HEK293 (cell line): Measurements from ENCODE around the gene RABAC1.
A peak's percentile ranks its signal among the peaks of the same experiment; 100 is the strongest.

ENCODE experiments used
- GLI4 ChIP-seq: fragments of 450-650 bp; formaldehyde crosslinking; IDR thresholded peaks from 2 replicates; pipeline ENCODE4 v1.5.1; 2016; ENCODE audit warnings: missing biosample characterization, missing genetic modification characterization
- GLIS2 ChIP-seq: fragments of 450-650 bp; formaldehyde crosslinking; IDR thresholded peaks from 2 replicates; pipeline ENCODE4 v1.5.1; 2016; ENCODE audit warnings: missing biosample characterization, missing genetic modification characterization
- HOXC10 ChIP-seq: sonication (generic); formaldehyde crosslinking; IDR thresholded peaks from 2 replicates; pipeline ENCODE4 v1.8.1; 2023; ENCODE audit warnings: mild to moderate bottlenecking, missing genetic modification reagents
- KLF8 ChIP-seq: fragments of 450-650 bp; formaldehyde crosslinking; IDR thresholded peaks from 2 replicates; pipeline ENCODE4 v1.5.1; 2016; ENCODE audit warnings: missing biosample characterization, missing genetic modification characterization
- OSR2 ChIP-seq: fragments of 450-650 bp; formaldehyde crosslinking; IDR thresholded peaks from 2 replicates; pipeline ENCODE4 v1.5.1; 2016; ENCODE audit warnings: missing biosample characterization, missing genetic modification characterization
- PATZ1 ChIP-seq: fragments of 450-650 bp; formaldehyde crosslinking; IDR thresholded peaks from 2 replicates; pipeline ENCODE4 v1.5.1; 2016; ENCODE audit warnings: missing biosample characterization, missing genetic modification characterization
- RBAK ChIP-seq: fragments of 450-650 bp; formaldehyde crosslinking; IDR thresholded peaks from 2 replicates; pipeline ENCODE4 v1.5.1; 2016; ENCODE audit warnings: missing biosample characterization, missing genetic modification characterization
- SCRT2 ChIP-seq: fragments of 450-650 bp; formaldehyde crosslinking; IDR thresholded peaks from 2 replicates; pipeline ENCODE4 v1.5.1; 2016; ENCODE audit warnings: missing biosample characterization, missing genetic modification characterization
- SP3 ChIP-seq: fragments of 450-650 bp; formaldehyde crosslinking; IDR thresholded peaks from 2 replicates; pipeline ENCODE4 v1.5.1; 2016; ENCODE audit warnings: missing biosample characterization, missing genetic modification characterization
- SP7 ChIP-seq: fragments of 450-650 bp; formaldehyde crosslinking; IDR thresholded peaks from 2 replicates; pipeline ENCODE4 v1.5.1; 2016; ENCODE audit warnings: missing biosample characterization, missing genetic modification characterization
- ZBTB11 ChIP-seq: fragments of 450-650 bp; formaldehyde crosslinking; conservative IDR thresholded peaks from 2 replicates; pipeline ENCODE4 v1.5.1; 2016; ENCODE audit warnings: low read depth, missing biosample characterization, missing genetic modification characterization
- ZBTB49 ChIP-seq: fragments of 450-650 bp; formaldehyde crosslinking; IDR thresholded peaks from 2 replicates; pipeline ENCODE4 v1.5.1; 2016; ENCODE audit warnings: missing biosample characterization, missing genetic modification characterization, low read depth
- ZFHX2 ChIP-seq: fragments of 450-650 bp; formaldehyde crosslinking; conservative IDR thresholded peaks from 2 replicates; pipeline ENCODE4 v1.5.1; 2016; ENCODE audit warnings: missing biosample characterization, missing genetic modification characterization
- ZIC2 ChIP-seq: fragments of 450-650 bp; formaldehyde crosslinking; IDR thresholded peaks from 2 replicates; pipeline ENCODE4 v1.5.1; 2016; ENCODE audit warnings: missing biosample characterization, missing genetic modification characterization
- ZNF121 ChIP-seq: fragments of 450-650 bp; formaldehyde crosslinking; IDR thresholded peaks from 2 replicates; pipeline ENCODE4 v1.5.1; 2016; ENCODE audit warnings: missing biosample characterization, missing genetic modification characterization
- ZNF146 ChIP-seq: fragments of 450-650 bp; formaldehyde crosslinking; IDR thresholded peaks from 2 replicates; pipeline ENCODE4 v1.5.1; 2016; ENCODE audit warnings: missing biosample characterization, missing genetic modification characterization
- ZNF155 ChIP-seq: fragments of 450-650 bp; formaldehyde crosslinking; IDR thresholded peaks from 2 replicates; pipeline ENCODE4 v1.5.1; 2016; ENCODE audit warnings: missing biosample characterization, missing genetic modification characterization
- ZNF157 ChIP-seq: fragments of 450-650 bp; formaldehyde crosslinking; IDR thresholded peaks from 2 replicates; pipeline ENCODE4 v1.5.1; 2016; ENCODE audit warnings: missing biosample characterization, missing genetic modification characterization
- ZNF174 ChIP-seq: fragments of 450-650 bp; formaldehyde crosslinking; IDR thresholded peaks from 2 replicates; pipeline ENCODE4 v1.5.0; 2017; ENCODE audit warnings: missing biosample characterization, mild to moderate bottlenecking, missing genetic modification characterization
- ZNF391 ChIP-seq: fragments of 450-650 bp; formaldehyde crosslinking; IDR thresholded peaks from 2 replicates; pipeline ENCODE4 v1.5.1; 2016; ENCODE audit warnings: low read depth, missing biosample characterization, missing genetic modification characterization, borderline replicate concordance
- ZNF394 ChIP-seq: fragments of 450-650 bp; formaldehyde crosslinking; IDR thresholded peaks from 2 replicates; pipeline ENCODE4 v1.5.1; 2016; ENCODE audit warnings: missing biosample characterization, missing genetic modification characterization, mild to moderate bottlenecking, moderate library complexity, borderline replicate concordance
- ZNF404 ChIP-seq: fragments of 450-650 bp; formaldehyde crosslinking; IDR thresholded peaks from 2 replicates; pipeline ENCODE4 v1.5.1; 2017; ENCODE audit warnings: missing biosample characterization, missing genetic modification characterization
- ZNF530 ChIP-seq: fragments of 450-650 bp; formaldehyde crosslinking; IDR thresholded peaks from 2 replicates; pipeline ENCODE4 v1.5.1; 2016; ENCODE audit warnings: low read depth, missing biosample characterization, missing genetic modification characterization
- ZNF549 ChIP-seq: fragments of 450-650 bp; IDR thresholded peaks from 2 replicates; pipeline ENCODE4 v1.5.1; 2018; ENCODE audit warnings: missing biosample characterization, missing genetic modification characterization, mild to moderate bottlenecking, inconsistent platforms, moderate library complexity
- ZNF558 ChIP-seq: fragments of 450-650 bp; formaldehyde crosslinking; IDR thresholded peaks from 2 replicates; pipeline ENCODE4 v1.5.1; 2016; ENCODE audit warnings: missing biosample characterization, missing genetic modification characterization
- ZNF626 ChIP-seq: fragments of 450-650 bp; sonication (Bioruptor Pico); formaldehyde crosslinking; IDR thresholded peaks from 2 replicates; pipeline ENCODE4 v1.5.1; 2018; ENCODE audit warnings: missing biosample characterization, missing genetic modification characterization, inconsistent platforms
- ZNF645 ChIP-seq: fragments of 450-650 bp; formaldehyde crosslinking; IDR thresholded peaks from 2 replicates; pipeline ENCODE4; 2016; ENCODE audit warnings: missing biosample characterization, missing genetic modification characterization
- ZNF658 ChIP-seq: fragments of 450-650 bp; formaldehyde crosslinking; IDR thresholded peaks from 2 replicates; pipeline ENCODE4; 2016; ENCODE audit warnings: missing biosample characterization, missing genetic modification characterization
- ZNF768 ChIP-seq: fragments of 450-650 bp; formaldehyde crosslinking; IDR thresholded peaks from 2 replicates; pipeline ENCODE4 v1.5.1; 2018; ENCODE audit warnings: missing biosample characterization, mild to moderate bottlenecking, missing genetic modification characterization
- ZNF837 ChIP-seq: fragments of 450-650 bp; formaldehyde crosslinking; IDR thresholded peaks from 2 replicates; pipeline ENCODE4 v1.5.1; 2016; ENCODE audit warnings: missing biosample characterization, missing genetic modification characterization
- ZSCAN23 ChIP-seq: fragments of 450-650 bp; formaldehyde crosslinking; IDR thresholded peaks from 2 replicates; pipeline ENCODE4 v1.5.1; 2016; ENCODE audit warnings: missing biosample characterization, missing genetic modification characterization
- ZXDB ChIP-seq: fragments of 450-650 bp; formaldehyde crosslinking; IDR thresholded peaks from 2 replicates; pipeline ENCODE4 v1.5.1; 2016; ENCODE audit warnings: missing biosample characterization, missing genetic modification characterization

The RABAC1 gene

GRCh38 chr19:41924151-41925145, 34.7 kb downstream of the RABAC1 start (continued):
- TF ChIP-seq ZXDB (tag by site-specific recombination) (no peak; the same call in 1 of the 2 replicates), ZNF549 (tag by site-specific recombination) (no peak), ZSCAN23 (no peak), OSR2 (tag by site-specific recombination) (no peak), GLI4 (no peak), SP3 (tag by site-specific recombination) (no peak), SP7 (tag by site-specific recombination) (peak; percentile 37; the same call in 1 of the 2 replicates), ZNF837 (tag by site-specific recombination) (no peak), ZNF768 (tag by site-specific recombination) (no peak), ZNF645 (tag by site-specific recombination) (no peak), ZNF174 (tag by site-specific recombination) (no peak), ZIC2 (tag by site-specific recombination) (no peak), ZNF157 (tag by site-specific recombination) (no peak), ZBTB49 (no peak), PATZ1 (tag by site-specific recombination) (0 out of 2 replicates have a peak, but pooled peaks have one; percentile 14), KLF8 (tag by site-specific recombination) (peak; percentile 37; the same call in 1 of the 2 replicates), ZFHX2 (no peak), ZNF394 (tag by site-specific recombination) (no peak), ZNF658 (tag by site-specific recombination) (no peak), ZBTB11 (tag by site-specific recombination) (no peak), RBAK (no peak), ZNF121 (0 out of 2 replicates have a peak, but pooled peaks have one; percentile 14), HOXC10 (CRISPR knock-in tag) (no peak), SCRT2 (tag by site-specific recombination) (peak; percentile 99), GLIS2 (tag by site-specific recombination) (0 out of 2 replicates have a peak, but pooled peaks have one; percentile 1), ZNF391 (tag by site-specific recombination) (no peak), ZNF626 (tag by site-specific recombination) (no peak), ZNF155 (tag by site-specific recombination) (no peak), ZNF404 (no peak), ZNF558 (no peak), ZNF146 (no peak), ZNF530 (tag by site-specific recombination) (no peak)
